Testis (tissue), 3 donors: ENCODE data around the gene FPR1. TPM values are rescaled to one million over a fixed set of nuclear protein-coding genes. Genes with fewer than 3 reads are reported as not detected.

Source experiments
- DNase-seq: peaks from one replicate; pipeline ENCODE4 v3.0.0-alpha.2; 2019
- H3K27ac ChIP-seq, 2 donors: fragments of 200-600 bp; sonication (generic); one replicate each; pipeline ENCODE4 v1.5.1; 2019
- H3K27me3 ChIP-seq: fragments of 200-600 bp; sonication (generic); one replicate; pipeline ENCODE4 v1.5.1; 2019
- H3K36me3 ChIP-seq: fragments of 200-600 bp; sonication (generic); one replicate; pipeline ENCODE4 v1.5.1; 2017; ENCODE audit warnings: low read depth; ENCODE audit errors: missing control alignments
- H3K4me1 ChIP-seq: fragments of 200-600 bp; sonication (generic); one replicate; pipeline ENCODE4 v1.5.1; 2019
- H3K4me3 ChIP-seq, 2 donors: fragments of 200-600 bp; sonication (generic); one replicate each; pipeline ENCODE4 v1.5.1; 2017 to 2019
- H3K9me3 ChIP-seq: fragments of 200-600 bp; sonication (generic); one replicate; pipeline ENCODE4 v1.5.1; 2017
- CTCF ChIP-seq, 3 experiments: fragments of 450-650 bp in 2 of 3; fragments of 200-600 bp in 1 of 3; sonication (generic) in 1 of 3; IDR thresholded peaks; one replicate each; pipeline ENCODE4 v1.5.1; 2016 to 2019; ENCODE audit warnings: antibody characterized with exemption in 3 of 3, mild to moderate bottlenecking in 2 of 3, moderate library complexity in 1 of 3
- POLR2A ChIP-seq: fragments of 450-650 bp; IDR thresholded peaks from one replicate; pipeline ENCODE4 v1.6.1; 2017; ENCODE audit warnings: antibody characterized with exemption, mild to moderate bottlenecking, moderate library complexity
- WGBS, 2 donors: methylation state at CpG; one replicate each; pipeline ENCODE4 v1.1.5; 2018; 5-methylcytosine and 5-hydroxymethylcytosine counted together
- intact Hi-C: fragments of 100-400 bp; cut with DNase I; formaldehyde crosslinking; loops from one replicate; pipeline ENCODE4 v1.15.1; 2023; ENCODE audit warnings: low total_unique reads
- polyA plus RNA-seq: library from polyadenylated mRNA; stranded (reverse); fragments of 350-450 nt; fragmentation: Illumina TruSeq; extraction: RNeasy Lipid Tissue Mini Kit (QIAGEN cat#74804); gene quantifications from one replicate; pipeline ENCODE4 v1.2.3, GENCODE V29; 2014; ENCODE audit warnings: low read depth, low replicate concordance; ENCODE audit not compliant: insufficient read depth
- total RNA-seq, 2 donors: library from RNA; depleted of rRNA; stranded (reverse); fragments of >200 nt; gene quantifications; one replicate each; pipeline ENCODE4 v1.2.3, GENCODE V29; 2016

FPR1 gene
- total and polyA plus RNA-seq, 3 donors from 2014 or later = 1.4 to 3.5 (median 2.1) TPM

DNA sequence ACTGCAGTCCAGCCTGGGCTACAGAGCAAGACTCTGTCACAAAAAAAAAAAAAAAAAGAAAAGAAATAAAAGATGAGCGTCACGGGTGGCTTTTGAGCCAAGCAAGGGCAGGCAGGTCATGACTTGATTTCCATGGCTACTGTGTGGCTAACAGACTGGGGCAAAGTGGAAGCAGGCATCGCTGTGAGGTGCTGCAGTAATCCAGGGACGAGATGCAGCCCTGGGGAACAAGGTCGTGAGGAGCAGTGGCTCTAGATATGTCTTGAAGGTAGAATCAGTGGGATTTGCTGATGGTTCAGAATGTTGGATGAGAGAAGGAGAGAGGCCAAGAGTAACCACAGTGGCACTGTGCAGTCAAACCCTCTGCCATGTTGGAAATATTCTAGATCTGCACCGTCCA lies 42.1 kb downstream of the FPR1 start:
- H3K27me3 ChIP-seq = no peaks in the 10 kb centered on the region
- peaks cover 7% of the 10 kb centered on the region for H3K4me1 ChIP-seq
- H3K9me3 ChIP-seq = no peaks in the 10 kb centered on the region
- TF ChIP-seq CTCF (IDR thresholded peaks at IDR 0.05) (no peak), POLR2A (no peak)
- intact Hi-C loops = no loop called here
- H3K36me3 ChIP-seq = no peaks in the 10 kb centered on the region
- no peak overlapping the region for H3K4me3 ChIP-seq
- no peak for DNase-seq
- WGBS, 2 donors = 79 to 83% methylated on average over 6 of the region's 6 CpGs
- H3K27ac ChIP-seq = no peak overlapping the region

- no peaks in the 10 kb centered on the region for H3K9me3 ChIP-seq
- H3K4me1 ChIP-seq = peaks cover 7% of the 10 kb centered on the region
- no peaks in the 10 kb centered on the region for H3K27me3 ChIP-seq
- 72 to 85% methylated on average over 4 of the region's 4 CpGs for WGBS, 2 donors
- H3K27ac ChIP-seq = no peak overlapping the region
- no peak overlapping the region for H3K4me3 ChIP-seq
- intact Hi-C loops = no loop called here
- no peak for TF ChIP-seq POLR2A
- no peak for TF ChIP-seq CTCF (IDR thresholded peaks at IDR 0.05)
- DNase-seq = no peak
- H3K36me3 ChIP-seq = no peaks in the 10 kb centered on the region
Observed at GRCh38 chr19:51708811-51709210, 42.9 kb downstream of the FPR1 start.

DNA sequence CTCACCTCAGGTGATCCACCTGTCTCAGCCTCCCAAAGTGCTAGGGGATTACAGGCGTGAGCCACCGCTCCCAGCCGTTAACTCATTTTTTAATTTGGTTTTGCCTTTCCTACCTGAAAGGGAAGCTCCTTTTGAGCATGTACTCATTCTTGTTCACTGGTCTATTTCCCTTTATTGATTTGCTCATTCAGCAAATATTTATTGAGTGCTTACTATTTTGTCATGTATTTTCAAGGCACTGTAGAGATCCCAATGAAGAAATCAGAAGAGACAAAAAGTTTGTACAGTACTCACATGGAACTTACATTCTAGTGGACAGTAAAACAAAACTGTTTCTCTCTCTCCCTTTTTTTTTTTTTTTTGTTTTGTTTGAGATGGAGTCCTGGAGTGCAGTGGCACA lies 44.8 kb downstream of the FPR1 start:
- Histone ChIP-seq H3K4me1 (peaks cover 11% of the 10 kb centered on the region), H3K9me3 (no peaks in the 10 kb centered on the region), H3K27ac (no peak overlapping the region), H3K27me3 (no peaks in the 10 kb centered on the region), H3K36me3 (no peaks in the 10 kb centered on the region), H3K4me3 (no peak overlapping the region)
- no peak for DNase-seq
- TF ChIP-seq CTCF (IDR thresholded peaks at IDR 0.05) (no peak), POLR2A (no peak)
- intact Hi-C loops = no loop called here
- WGBS, 2 donors = 95 to 99% methylated on average over 3 of the region's 3 CpGs

GRCh38 chr19:51706296-51706695 lies 45.4 kb downstream of the FPR1 start:
- WGBS, 2 donors = 95 to 100% methylated on average over 4 of the region's 4 CpGs
- H3K27me3 ChIP-seq = no peaks in the 10 kb centered on the region
- peaks cover 11% of the 10 kb centered on the region for H3K4me1 ChIP-seq
- H3K4me3 ChIP-seq = no peak overlapping the region
- H3K27ac ChIP-seq = no peak overlapping the region
- no peaks in the 10 kb centered on the region for H3K36me3 ChIP-seq
- TF ChIP-seq CTCF (IDR thresholded peaks at IDR 0.05) (no peak), POLR2A (no peak)
- intact Hi-C loops = no loop called here
- no peaks in the 10 kb centered on the region for H3K9me3 ChIP-seq
- DNase-seq = no peak

GRCh38 chr19:51704626-51705025 lies 47.1 kb downstream of the FPR1 start:
- intact Hi-C loops = no loop called here
- Histone ChIP-seq H3K4me3 (peak overlapping the region; percentile 55 to 63), H3K4me1 (peaks cover 11% of the 10 kb centered on the region), H3K9me3 (no peaks in the 10 kb centered on the region), H3K27ac (peak overlapping the region; percentile 89 to 90), H3K27me3 (no peaks in the 10 kb centered on the region), H3K36me3 (no peaks in the 10 kb centered on the region)
- WGBS, 2 donors = 31 to 40% methylated on average over 4 of the region's 4 CpGs
- DNase-seq = no peak
- TF ChIP-seq CTCF (IDR thresholded peaks at IDR 0.05) (no peak), POLR2A (no peak)
